Measurements from ENCODE around the gene CADM2.
"Not testable (repeated sequence)": the region's sequence is repeated elsewhere in the genome, so short reads cannot be mapped to it uniquely, and the experiment has no call there.

Gene CADM2

GRCh38 chr3:85498177-85498576 is 539.4 kb downstream of the CADM2 start:
- TF ChIP-seq, protein P1, sequence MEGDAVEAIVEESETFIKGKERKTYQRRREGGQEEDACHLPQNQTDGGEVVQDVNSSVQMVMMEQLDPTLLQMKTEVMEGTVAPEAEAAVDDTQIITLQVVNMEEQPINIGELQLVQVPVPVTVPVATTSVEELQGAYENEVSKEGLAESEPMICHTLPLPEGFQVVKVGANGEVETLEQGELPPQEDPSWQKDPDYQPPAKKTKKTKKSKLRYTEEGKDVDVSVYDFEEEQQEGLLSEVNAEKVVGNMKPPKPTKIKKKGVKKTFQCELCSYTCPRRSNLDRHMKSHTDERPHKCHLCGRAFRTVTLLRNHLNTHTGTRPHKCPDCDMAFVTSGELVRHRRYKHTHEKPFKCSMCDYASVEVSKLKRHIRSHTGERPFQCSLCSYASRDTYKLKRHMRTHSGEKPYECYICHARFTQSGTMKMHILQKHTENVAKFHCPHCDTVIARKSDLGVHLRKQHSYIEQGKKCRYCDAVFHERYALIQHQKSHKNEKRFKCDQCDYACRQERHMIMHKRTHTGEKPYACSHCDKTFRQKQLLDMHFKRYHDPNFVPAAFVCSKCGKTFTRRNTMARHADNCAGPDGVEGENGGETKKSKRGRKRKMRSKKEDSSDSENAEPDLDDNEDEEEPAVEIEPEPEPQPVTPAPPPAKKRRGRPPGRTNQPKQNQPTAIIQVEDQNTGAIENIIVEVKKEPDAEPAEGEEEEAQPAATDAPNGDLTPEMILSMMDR (conservative IDR thresholded peaks at IDR 0.05; ENCODE audit: low read depth, low read length): no peak
- no peak overlapping the region for H3K4me3 ChIP-seq (ENCODE audit: low read depth, low read length)
- no peak for DNase-seq (ENCODE audit: low read depth)

DNA sequence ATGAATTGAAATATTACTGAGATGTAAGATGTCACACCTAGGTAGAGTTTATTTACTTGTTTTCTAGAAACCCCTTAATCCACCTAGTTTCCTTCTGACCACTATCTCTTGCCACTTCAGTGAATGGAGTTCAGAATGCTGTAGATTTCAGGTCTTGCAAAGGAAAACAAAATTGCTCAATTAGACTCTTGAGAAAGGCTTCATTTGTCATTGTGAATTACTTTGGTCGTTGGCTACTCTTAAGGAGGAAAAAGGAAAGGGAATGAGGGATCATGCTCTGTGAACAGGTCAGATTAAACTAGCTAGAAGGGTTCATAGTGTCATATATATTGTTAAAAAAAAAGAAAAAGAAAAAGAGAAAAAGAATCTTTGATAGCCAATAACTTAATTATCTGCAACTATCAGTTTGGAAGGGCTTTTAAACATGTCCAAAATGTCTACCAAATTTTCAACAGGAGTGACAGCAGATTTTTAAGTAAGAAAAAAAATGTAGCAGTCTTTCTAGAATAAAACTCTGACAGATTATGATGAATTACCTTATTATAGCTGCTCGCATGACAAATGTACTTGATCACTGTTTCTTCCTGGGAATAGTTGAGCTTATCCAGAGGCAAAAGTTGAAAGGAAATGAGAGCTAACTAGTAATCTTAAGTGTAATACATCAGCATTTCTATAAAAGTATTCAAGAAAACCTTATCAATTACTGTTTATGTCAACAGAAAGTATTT is 543.5 kb downstream of the CADM2 start:
- no peak overlapping the region for H3K4me3 ChIP-seq (ENCODE audit: low read depth, low read length)
- no peak for DNase-seq (ENCODE audit: low read depth)
- TF ChIP-seq, protein P1 (conservative IDR thresholded peaks at IDR 0.05; ENCODE audit: low read depth, low read length): no peak

DNA sequence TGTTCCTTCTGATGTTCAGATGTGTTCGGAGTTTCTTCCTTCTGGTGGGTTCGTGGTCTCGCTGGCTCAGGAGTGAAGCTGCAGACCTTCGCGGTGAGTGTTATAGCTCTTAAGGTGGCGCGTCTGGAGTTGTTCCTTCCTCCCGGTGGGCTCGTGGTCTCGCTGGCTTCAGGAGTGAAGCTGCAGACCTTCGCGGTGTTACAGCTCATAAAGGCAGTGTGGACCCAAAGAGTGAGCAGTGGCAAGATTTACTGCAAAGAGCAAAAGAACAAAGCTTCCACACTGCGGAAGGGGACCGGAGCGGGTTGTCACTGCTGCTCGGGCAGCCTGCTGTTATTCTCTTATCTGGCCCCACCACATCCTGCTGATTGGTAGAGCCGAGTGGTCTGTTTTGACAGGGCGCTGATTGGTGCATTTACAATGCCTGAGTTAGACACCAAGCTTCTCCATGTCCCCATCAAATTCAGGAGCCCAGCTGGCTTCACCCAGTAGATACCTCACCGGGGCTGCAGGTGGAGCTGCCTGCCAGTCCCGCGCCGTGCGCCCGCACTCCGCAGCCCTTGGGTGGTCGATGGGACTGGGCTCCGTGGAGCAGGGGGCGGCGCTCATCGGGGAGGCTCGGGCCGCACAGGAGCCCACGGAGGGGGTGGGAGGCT is 545.5 kb downstream of the CADM2 start:
- DNase-seq (ENCODE audit: low read depth); H3K4me3 ChIP-seq (ENCODE audit: low read depth, low read length): not testable (repeated sequence)

GRCh38 chr3:85504785-85505511 is 546.2 kb downstream of the CADM2 start:
- not testable (repeated sequence) for DNase-seq (ENCODE audit: low read depth)

GRCh38 chr3:85507052-85507451 is 548.3 kb downstream of the CADM2 start:
- not testable (repeated sequence) for H3K4me3 ChIP-seq (ENCODE audit: low read depth, low read length)

More at GRCh38 chr3:85504785-85505511, 546.2 kb downstream of the CADM2 start:
- H3K4me3 ChIP-seq (ENCODE audit: low read depth, low read length): not testable (repeated sequence)

GRCh38 chr3:85508659-85509058 is 549.9 kb downstream of the CADM2 start:
- TF ChIP-seq, protein P1 (conservative IDR thresholded peaks at IDR 0.05; ENCODE audit: low read depth, low read length): no peak
- no peak overlapping the region for H3K4me3 ChIP-seq (ENCODE audit: low read depth, low read length)
- DNase-seq (ENCODE audit: low read depth): no peak

More at GRCh38 chr3:85507052-85507451, 548.3 kb downstream of the CADM2 start:
- not testable (repeated sequence) for DNase-seq (ENCODE audit: low read depth)

DNA sequence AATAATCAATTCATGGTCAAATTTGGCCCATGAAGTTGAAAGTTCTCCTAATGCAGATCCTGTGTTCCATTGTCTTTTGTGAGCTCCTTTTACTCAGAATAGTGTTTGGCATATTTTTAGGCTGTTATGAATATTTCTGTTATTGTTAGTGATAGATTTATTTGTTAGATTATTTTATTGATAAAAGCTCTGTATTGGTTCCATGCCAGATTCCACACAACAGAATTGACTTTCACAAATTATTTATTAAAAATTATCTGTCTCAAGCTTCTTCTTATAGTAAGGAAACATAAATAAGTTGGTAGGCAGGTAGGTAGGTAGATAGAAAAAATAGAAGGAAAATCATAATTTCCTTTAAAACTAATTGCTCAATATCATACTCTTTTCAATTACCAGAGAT is 557.4 kb downstream of the CADM2 start:
- DNase-seq (ENCODE audit: low read depth): no peak
- TF ChIP-seq, protein P1 (conservative IDR thresholded peaks at IDR 0.05; ENCODE audit: low read depth, low read length): no peak
- H3K4me3 ChIP-seq (ENCODE audit: low read depth, low read length): no peak overlapping the region

GRCh38 chr3:85524104-85524503 is 565.3 kb downstream of the CADM2 start:
- DNase-seq (ENCODE audit: low read depth): no peak
- TF ChIP-seq, protein P1 (conservative IDR thresholded peaks at IDR 0.05; ENCODE audit: low read depth, low read length): no peak
- no peak overlapping the region for H3K4me3 ChIP-seq (ENCODE audit: low read depth, low read length)

Data from choroid plexus epithelial cell (primary cell).